Keratinocyte (primary cell): ENCODE measurements around the gene EMX1.

Experiments
- EZH2 ChIP-seq: IDR thresholded peaks from one replicate; pipeline ENCODE4 v1.6.1; 2012; ENCODE audit warnings: inconsistent platforms, mild to moderate bottlenecking, low read length, moderate library complexity
- TF ChIP-seq, protein P1 (sequence below), 3 experiments: IDR thresholded peaks in 1 of 3; conservative IDR thresholded peaks in 1 of 3; optimal IDR thresholded peaks in 1 of 3; 2 replicates in 2 of 3; 3 replicates in 1 of 3; pipeline versions ENCODE3 to v1.5.1; 2011; ENCODE audit warnings: low read length in 3 of 3, mild to moderate bottlenecking in 3 of 3, moderate library complexity in 2 of 3, control low read depth in 1 of 3, inconsistent platforms in 1 of 3; ENCODE audit not compliant: insufficient read depth in 2 of 3; ENCODE audit errors: extremely low read depth in 1 of 3

DNA sequence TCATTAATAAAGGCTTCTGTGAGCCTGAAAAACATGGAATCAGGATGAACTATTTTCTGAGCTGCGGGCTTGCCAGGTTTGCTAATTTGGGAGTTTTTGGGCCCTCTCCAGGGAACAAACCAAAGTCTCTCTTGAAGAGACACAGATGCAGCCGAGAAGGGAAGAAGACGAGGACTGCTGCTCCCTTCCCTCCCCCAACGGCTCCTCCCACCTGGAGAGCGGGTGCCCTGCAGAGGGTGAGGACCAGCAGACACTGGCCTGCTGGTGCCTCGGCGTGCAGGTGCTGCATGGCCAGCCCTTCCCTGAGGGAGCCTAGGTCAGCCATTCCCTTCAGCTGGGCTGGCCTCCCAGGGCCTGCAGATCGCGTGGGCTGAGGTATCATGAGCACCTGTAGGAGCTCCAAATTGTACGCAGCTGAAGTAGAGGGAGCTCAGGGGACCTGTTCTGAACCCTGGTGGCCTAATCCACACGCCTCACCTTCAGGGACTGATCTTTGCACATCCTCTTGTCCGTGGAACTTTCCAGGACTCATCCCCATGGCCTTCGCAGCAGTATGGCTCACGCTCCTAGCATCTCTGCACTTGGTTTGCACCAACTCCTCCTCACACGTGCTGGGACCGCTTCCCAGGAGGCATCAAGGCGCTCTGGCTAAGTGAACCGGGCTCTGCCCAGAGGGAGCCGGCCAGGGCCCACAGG lies 19.5 kb downstream of the EMX1 start:
- TF ChIP-seq, protein P1, sequence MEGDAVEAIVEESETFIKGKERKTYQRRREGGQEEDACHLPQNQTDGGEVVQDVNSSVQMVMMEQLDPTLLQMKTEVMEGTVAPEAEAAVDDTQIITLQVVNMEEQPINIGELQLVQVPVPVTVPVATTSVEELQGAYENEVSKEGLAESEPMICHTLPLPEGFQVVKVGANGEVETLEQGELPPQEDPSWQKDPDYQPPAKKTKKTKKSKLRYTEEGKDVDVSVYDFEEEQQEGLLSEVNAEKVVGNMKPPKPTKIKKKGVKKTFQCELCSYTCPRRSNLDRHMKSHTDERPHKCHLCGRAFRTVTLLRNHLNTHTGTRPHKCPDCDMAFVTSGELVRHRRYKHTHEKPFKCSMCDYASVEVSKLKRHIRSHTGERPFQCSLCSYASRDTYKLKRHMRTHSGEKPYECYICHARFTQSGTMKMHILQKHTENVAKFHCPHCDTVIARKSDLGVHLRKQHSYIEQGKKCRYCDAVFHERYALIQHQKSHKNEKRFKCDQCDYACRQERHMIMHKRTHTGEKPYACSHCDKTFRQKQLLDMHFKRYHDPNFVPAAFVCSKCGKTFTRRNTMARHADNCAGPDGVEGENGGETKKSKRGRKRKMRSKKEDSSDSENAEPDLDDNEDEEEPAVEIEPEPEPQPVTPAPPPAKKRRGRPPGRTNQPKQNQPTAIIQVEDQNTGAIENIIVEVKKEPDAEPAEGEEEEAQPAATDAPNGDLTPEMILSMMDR (optimal IDR thresholded peaks at IDR 0.05 in 1 of 3, IDR thresholded peaks at IDR 0.05 in 1 of 3, conservative IDR thresholded peaks at IDR 0.05 in 1 of 3; ENCODE audit: extremely low read depth in 1 of 3, insufficient read depth in 2 of 3, low read length in 3 of 3): no peak
- peak; percentile 34 for TF ChIP-seq EZH2
